Bronchial epithelial cell (primary cell): ENCODE data around the gene PCSK5. TPM values are rescaled to one million over a fixed set of nuclear protein-coding genes. Genes with fewer than 3 reads are reported as not detected.

Experiments used
- DNase-seq: peaks from one replicate; pipeline ENCODE4 v3.0.0-alpha.2; 2010; ENCODE audit warnings: low read depth
- FAIRE-seq: peaks from 2 replicates; lab custom pipeline; 2011; peaks lifted over from hg19 to GRCh38; lab: Jason Lieb, UNC
- H3K27me3 ChIP-seq: 2 replicates; pipeline ENCODE4 v1.5.1; 2011; ENCODE audit warnings: low read length; ENCODE audit not compliant: control insufficient read depth, insufficient read depth
- H3K36me3 ChIP-seq: 2 replicates; pipeline ENCODE4 v1.5.1; 2011; ENCODE audit warnings: low read length; ENCODE audit not compliant: control insufficient read depth, insufficient read depth
- H3K4me3 ChIP-seq: 2 replicates; pipeline ENCODE4 v1.5.1; 2011; ENCODE audit warnings: mild to moderate bottlenecking, low read depth, low read length, control low read depth
- CTCF ChIP-seq: IDR thresholded peaks from 2 replicates; pipeline ENCODE4 v1.5.1; 2011; ENCODE audit warnings: mild to moderate bottlenecking, moderate library complexity, low read length, control low read depth, inconsistent platforms; ENCODE audit not compliant: insufficient read depth, severe bottlenecking
- total RNA-seq: library from RNA; depleted of rRNA; stranded (reverse); fragments of >200 nt; gene quantifications from 2 replicates; pipeline ENCODE4 v1.2.1, GENCODE V29; 2014

The PCSK5 gene
- total RNA-seq, 1 donor from 2014 or later, result 4.2 TPM

- FAIRE-seq (no peak), DNase-seq (no peak)
- Histone ChIP-seq H3K36me3 (no peaks in the 10 kb centered on the region), H3K4me3 (no peak overlapping the region), H3K27me3 (no peaks in the 10 kb centered on the region)
- TF ChIP-seq CTCF, result no peak
Measured at GRCh38 chr9:76219560-76220151, 329.2 kb downstream of the PCSK5 start.

GRCh38 chr9:76221423-76221822, 330.9 kb downstream of the PCSK5 start:
- Histone ChIP-seq H3K4me3 (no peak overlapping the region), H3K36me3 (no peaks in the 10 kb centered on the region), H3K27me3 (no peaks in the 10 kb centered on the region)
- TF ChIP-seq CTCF, result no peak
- FAIRE-seq, result no peak
- DNase-seq, result no peak

- no peak for FAIRE-seq
- no peak for TF ChIP-seq CTCF
- Histone ChIP-seq H3K4me3 (no peak overlapping the region), H3K36me3 (no peaks in the 10 kb centered on the region), H3K27me3 (no peaks in the 10 kb centered on the region)
- DNase-seq, result peak; percentile 64
Measured at GRCh38 chr9:76223749-76224340, 333.4 kb downstream of the PCSK5 start.

GRCh38 chr9:76227156-76227555, 336.7 kb downstream of the PCSK5 start:
- H3K27me3 ChIP-seq, result no peaks in the 10 kb centered on the region
- no peaks in the 10 kb centered on the region for H3K36me3 ChIP-seq
- TF ChIP-seq CTCF, result no peak
- DNase-seq (no peak), FAIRE-seq (no peak)
- H3K4me3 ChIP-seq, result no peak overlapping the region

- no peak for TF ChIP-seq CTCF
- no peaks in the 10 kb centered on the region for H3K36me3 ChIP-seq
- FAIRE-seq (no peak), DNase-seq (no peak)
- H3K4me3 ChIP-seq, result no peak overlapping the region
- no peaks in the 10 kb centered on the region for H3K27me3 ChIP-seq
Measured at GRCh38 chr9:76231001-76231400, 340.5 kb downstream of the PCSK5 start.

- Histone ChIP-seq H3K27me3 (no peaks in the 10 kb centered on the region), H3K4me3 (no peak overlapping the region), H3K36me3 (no peaks in the 10 kb centered on the region)
- no peak for DNase-seq
- no peak for TF ChIP-seq CTCF
- no peak for FAIRE-seq
Measured at GRCh38 chr9:76232861-76233489, 342.5 kb downstream of the PCSK5 start.
